Stimulated activated CD8-positive, alpha-beta memory T cell treated with anti-CD3 and anti-CD28 coated beads, Interleukin-7, amount 100 ng/mL, for 1 hour (primary cell): Measurements from ENCODE around the gene EIF3L.
"Not testable (repeated sequence)": the region's sequence is repeated elsewhere in the genome, so short reads cannot be mapped to it uniquely, and the experiment has no call there.

Source experiments
- DNase-seq, 2 donors: peaks; one replicate each; pipeline ENCODE4 v3.0.0-alpha.2; 2020; ENCODE audit warnings: low read depth in 2 of 2

EIF3L gene

DNA sequence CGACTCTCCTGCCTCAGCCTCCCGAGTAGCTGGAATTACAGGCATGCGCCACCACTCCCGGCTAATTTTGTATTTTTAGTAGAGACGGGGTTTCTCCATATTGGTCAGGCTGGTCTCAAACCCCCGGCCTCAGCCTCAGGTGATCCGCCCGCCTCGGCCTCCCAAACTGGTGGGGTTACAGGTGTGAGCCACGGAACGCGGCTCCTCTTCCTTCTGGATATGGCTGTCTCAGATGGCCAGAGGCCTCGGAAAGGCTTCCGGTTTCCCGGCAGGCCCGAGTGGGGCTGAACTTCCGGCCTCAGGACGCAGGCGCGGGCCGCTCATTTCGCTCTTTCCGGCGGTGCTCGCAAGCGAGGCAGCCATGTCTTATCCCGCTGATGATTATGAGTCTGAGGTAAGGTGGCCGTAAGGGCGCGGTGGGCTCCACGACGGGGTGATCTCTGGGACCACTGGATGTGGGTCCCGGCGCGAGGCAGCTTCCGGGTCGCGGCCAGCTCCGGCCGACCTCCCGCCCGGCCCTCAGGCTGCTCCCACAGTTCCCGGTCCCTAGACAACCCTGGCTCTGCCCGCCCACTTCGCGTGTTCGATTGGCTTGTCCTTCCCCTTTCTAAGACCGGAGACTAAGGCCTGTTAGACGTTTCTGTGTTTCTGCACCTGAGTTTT, at the start of gene EIF3L:
Gene EIF3L, plus strand, starts transcription at position 331 of the 663 bp plus-strand sequence. Its CDS starts 31 bp downstream, at position 362.
- peak; percentile 70 to 73 for DNase-seq

DNA sequence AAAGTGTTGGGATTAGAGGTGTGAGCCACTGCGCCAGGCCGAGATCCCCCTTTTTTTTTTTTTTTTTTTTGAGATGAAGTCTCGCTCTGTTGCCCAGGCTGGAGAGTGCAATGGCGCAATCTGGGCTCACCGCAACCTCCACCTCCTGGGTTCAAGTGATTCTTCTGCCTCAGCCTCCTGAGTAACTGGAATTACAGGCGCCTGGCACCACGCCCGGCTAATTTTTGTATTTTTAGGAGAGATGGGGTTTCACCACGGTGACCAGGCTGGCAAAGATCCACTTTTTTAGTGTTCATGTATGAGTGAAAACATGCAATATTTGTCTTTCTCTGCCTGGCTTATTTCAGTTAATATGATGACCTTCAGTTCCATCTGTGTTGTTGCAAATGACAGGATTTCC, 49.2 kb upstream of the EIF3L start:
- DNase-seq: not testable (repeated sequence)

DNA sequence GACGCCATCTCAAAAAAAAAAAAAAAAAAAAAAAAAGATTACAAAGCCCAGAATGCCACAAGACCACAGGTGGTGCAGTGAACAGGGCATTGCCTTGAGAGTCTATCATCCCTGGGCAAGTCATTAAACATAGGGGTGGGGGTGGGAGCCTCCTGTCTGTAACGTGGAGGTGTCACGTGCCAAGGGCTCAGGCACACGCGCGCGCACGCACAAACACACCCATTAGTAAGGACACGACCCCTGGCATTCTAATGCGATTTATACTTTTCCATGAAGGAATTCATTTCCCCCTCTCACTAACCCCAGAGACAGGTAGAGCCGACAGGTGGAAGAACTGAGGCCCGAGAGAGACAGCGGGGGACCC, 47.3 kb upstream of the EIF3L start:
- no peak for DNase-seq

DNA sequence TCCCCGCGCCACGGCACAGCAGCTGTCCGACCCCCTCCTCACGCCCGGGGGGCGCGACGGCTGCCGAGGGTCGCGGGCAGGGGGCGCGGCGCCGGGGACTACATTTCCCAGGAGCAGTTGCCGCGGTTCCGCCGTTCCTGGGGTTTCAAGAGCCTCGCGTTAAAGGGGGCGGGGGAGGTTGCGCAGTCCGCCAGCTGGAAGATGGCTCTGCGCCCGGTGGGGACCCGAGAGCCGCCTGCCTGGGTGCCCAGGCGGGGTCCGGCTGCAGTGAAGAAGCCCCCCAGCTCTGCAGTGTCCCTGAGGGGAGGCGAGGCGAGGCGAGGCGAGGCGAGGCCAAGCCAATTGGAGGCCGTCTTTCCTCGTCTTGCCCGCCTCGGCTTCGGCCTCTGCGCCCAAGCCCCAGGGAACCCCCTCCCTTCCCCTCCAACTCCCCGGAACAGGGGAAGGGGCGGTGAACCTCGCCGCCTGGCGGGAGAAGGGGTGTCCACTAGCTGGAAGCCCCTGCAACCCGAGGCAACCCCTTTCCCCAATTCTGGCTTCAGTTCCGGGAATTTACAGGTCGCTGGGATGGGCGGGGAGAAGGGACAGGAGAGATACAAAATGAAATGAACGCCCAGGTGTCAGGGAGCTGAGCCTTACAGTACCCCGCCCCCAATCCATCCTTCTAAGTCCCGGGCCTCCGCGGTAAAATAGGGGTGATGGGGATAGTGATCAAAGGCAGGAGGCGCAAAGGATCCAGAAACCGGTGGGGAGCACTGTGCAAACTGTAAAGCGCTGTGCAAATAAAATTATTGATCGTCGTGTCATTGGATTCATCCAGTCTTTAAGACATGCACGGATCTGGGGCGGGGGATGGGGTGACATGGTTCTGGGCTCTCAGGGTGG, 46.7 kb upstream of the EIF3L start:
- no peak for DNase-seq

GRCh38 chr22:37803195-37803638, 46.0 kb upstream of the EIF3L start:
- DNase-seq: no peak

DNA sequence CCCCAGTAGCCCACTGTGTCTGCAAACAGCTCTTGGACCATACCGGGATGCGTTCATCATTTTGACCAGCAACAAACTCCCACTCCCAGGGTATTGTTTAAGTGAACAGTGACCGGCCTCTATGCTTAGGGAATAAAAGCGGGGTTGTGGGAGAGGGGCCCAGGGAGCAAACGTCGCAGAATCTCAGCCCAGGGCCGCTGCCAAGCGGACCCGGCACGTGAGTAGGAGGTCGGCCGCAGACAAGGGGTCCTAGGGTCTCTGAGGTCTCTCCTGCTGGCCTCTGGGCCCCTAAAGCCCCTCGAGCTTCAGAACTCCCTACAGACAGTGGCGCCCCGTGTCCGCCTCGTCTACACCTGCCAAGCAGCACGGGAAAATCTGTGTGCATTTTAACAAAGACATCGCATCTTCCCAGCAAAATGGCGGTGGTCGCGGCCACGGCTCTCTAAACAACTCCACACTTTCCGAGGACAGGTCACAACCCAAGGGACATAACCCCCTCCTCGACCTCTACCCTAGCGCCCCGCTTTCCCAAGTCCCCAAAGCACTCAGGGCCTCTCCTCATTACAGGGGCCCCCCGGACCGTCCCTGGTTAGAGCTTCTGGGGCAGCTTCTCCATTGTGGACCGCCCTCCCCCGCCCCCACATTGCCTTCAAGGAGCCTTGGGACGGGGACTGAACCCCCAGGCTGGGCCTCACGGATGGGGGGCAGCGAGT, 45.4 kb upstream of the EIF3L start:
- DNase-seq: no peak

GRCh38 chr22:37804352-37804880, 44.8 kb upstream of the EIF3L start:
- no peak for DNase-seq

GRCh38 chr22:37804881-37805809, 44.1 kb upstream of the EIF3L start:
- DNase-seq: peak; percentile 20 to 30

GRCh38 chr22:37805810-37806277, 43.4 kb upstream of the EIF3L start:
- DNase-seq: no peak

- DNase-seq: no peak
Observed at GRCh38 chr22:37806409-37807333, 42.5 kb upstream of the EIF3L start.

DNA sequence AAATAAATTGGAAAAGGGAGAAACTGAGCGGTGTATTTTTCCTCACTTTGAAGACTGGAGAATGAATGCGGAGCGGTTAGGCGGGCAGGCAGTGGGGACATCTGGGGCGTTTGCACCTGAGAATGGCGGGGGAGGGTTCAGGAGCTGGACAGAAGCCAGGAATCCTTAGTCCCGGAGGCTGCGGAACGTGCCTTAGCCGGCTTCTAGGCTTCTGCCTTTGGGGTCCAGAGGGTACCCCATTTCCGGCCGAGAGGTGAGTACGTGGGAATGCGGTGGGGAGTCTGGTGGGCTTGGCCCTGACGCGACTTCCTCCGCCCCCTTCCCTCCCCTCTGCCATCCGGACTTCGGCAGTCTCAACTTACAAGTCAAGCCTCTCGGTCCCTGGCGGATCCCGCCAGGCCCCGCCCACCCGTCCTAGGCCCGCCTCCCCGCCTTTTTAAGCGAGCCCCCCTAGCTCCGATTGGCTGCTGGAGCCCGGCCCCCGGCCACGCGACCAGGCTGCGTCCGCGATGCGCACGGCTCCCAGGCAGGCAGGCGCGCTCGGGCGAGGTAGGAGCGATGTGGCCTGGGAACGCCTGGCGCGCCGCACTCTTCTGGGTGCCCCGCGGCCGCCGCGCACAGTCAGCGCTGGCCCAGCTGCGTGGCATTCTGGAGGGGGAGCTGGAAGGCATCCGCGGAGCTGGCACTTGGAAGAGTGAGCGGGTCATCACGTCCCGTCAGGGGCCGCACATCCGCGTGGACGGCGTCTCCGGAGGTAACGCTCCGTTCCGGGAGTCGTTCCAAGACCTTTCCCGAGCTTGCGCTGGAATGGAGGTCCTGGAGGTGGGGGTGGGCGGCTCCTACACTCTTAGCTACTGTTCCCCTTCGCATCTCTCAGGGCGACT, 41.6 kb upstream of the EIF3L start, which contains the start of gene GCAT:
Gene GCAT, plus strand, starts transcription at position 525 of the 884 bp plus-strand sequence. Its CDS starts 34 bp downstream, at position 559.
- DNase-seq: peak; percentile 63 to 66

DNA sequence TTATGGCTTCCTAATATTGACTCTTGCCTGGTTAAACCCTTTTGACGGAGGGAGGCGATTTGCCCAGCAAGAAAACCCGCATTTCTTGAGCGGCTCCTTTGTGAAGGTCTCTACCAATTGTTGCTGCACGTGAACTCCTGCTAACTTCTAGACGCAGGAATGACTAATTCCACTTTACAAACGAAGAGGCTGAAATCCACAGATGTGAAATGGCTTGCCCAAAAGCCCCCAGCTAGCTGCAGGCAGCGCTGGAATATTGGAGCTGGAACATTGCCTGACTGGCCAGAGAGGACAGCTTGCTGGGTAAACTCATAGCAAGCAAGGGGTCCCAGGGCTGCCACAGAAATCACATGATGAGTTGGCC, 40.9 kb upstream of the EIF3L start:
- no peak for DNase-seq

GRCh38 chr22:37809672-37810333, 39.4 kb upstream of the EIF3L start:
- DNase-seq: no peak

- no peak for DNase-seq
Observed at GRCh38 chr22:37811867-37812266, 37.4 kb upstream of the EIF3L start.

DNA sequence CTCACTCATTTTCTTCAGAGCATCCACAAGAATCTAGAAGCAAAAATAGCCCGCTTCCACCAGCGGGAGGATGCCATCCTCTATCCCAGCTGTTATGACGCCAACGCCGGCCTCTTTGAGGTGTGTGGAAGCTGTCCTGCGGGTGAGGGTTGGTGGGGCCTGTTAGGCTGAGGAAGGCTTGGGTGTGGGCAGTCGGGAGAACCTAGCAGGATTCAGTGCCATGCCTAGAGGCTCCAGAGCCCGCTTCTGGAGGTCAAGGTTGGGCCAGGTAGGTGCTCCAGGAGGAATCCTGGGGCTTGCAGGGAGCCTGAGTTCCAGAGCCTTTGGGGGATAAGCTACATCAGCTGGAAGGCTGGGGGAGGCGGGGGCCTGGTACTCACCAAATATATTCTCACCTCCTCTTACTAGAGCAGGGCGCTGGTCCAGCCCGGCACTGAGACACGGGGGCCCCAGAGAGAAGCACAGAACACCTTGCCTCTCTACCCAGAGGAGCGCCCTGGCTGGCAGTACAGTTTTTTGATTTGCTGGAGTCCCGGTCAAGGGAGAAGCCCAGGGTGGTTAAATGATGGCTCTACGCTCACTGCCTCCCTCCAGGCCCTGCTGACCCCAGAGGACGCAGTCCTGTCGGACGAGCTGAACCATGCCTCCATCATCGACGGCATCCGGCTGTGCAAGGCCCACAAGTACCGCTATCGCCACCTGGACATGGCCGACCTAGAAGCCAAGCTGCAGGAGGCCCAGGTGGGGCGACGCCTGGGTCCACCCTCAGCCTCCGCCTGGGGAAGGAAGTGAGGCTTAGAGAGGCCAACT, 36.1 kb upstream of the EIF3L start:
- no peak for DNase-seq

- DNase-seq: no peak
Observed at GRCh38 chr22:37815593-37815992, 33.6 kb upstream of the EIF3L start.

- DNase-seq: no peak
Observed at GRCh38 chr22:37816543-37817180, 32.6 kb upstream of the EIF3L start.
